ENCODE results near the gene SAP30BP. TPM values are rescaled to one million over a fixed set of nuclear protein-coding genes. Genes with fewer than 3 reads are reported as not detected.

SAP30BP gene
- total and polyA plus RNA-seq, 2 of the 13 experiments (the other 11 are each of a cell fraction or from before 2014, with no cell fraction given): 67.7 to 99.4 TPM

GRCh38 chr17:75652934-75653549 lies 14.1 kb upstream of the SAP30BP start (continued):
- no peak for TF ChIP-seq ZNF446 (CRISPR knock-in tag; IDR thresholded peaks at IDR 0.05)
- TF ChIP-seq, protein P1, sequence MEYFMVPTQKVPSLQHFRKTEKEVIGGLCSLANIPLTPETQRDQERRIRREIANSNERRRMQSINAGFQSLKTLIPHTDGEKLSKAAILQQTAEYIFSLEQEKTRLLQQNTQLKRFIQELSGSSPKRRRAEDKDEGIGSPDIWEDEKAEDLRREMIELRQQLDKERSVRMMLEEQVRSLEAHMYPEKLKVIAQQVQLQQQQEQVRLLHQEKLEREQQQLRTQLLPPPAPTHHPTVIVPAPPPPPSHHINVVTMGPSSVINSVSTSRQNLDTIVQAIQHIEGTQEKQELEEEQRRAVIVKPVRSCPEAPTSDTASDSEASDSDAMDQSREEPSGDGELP (IDR thresholded peaks at IDR 0.05; ENCODE audit: borderline replicate concordance, low read depth): peak; percentile 55; the same call in 1 of the 2 replicates
- no peak for TF ChIP-seq ZBTB21 (CRISPR knock-in tag; IDR thresholded peaks at IDR 0.05)
- no peak for TF ChIP-seq HIVEP1 (CRISPR knock-in tag; IDR thresholded peaks at IDR 0.05)
- no peak for TF ChIP-seq ZNF282 (IDR thresholded peaks at IDR 0.05; ENCODE audit: partially characterized antibody)
- peak; percentile 90 for TF ChIP-seq CTCF (CRISPR knock-in tag; IDR thresholded peaks at IDR 0.05)
- TF ChIP-seq E2F2 (CRISPR knock-in tag; IDR thresholded peaks at IDR 0.05; ENCODE audit: borderline replicate concordance): no peak
- no peak for TF ChIP-seq EZH2 (conservative IDR thresholded peaks at IDR 0.05; ENCODE audit: low read depth, low read length)
- TF ChIP-seq MAZ (IDR thresholded peaks at IDR 0.05; ENCODE audit: borderline replicate concordance, low read depth, low read length): no peak
- TF ChIP-seq MAZ (CRISPR knock-in tag; IDR thresholded peaks at IDR 0.05; ENCODE audit: low read depth): no peak
- TF ChIP-seq RCOR2 (CRISPR knock-in tag; IDR thresholded peaks at IDR 0.05): no peak
- TF ChIP-seq JDP2 (CRISPR knock-in tag; IDR thresholded peaks at IDR 0.05; ENCODE audit: borderline replicate concordance): no peak
- TF ChIP-seq, protein P2, sequence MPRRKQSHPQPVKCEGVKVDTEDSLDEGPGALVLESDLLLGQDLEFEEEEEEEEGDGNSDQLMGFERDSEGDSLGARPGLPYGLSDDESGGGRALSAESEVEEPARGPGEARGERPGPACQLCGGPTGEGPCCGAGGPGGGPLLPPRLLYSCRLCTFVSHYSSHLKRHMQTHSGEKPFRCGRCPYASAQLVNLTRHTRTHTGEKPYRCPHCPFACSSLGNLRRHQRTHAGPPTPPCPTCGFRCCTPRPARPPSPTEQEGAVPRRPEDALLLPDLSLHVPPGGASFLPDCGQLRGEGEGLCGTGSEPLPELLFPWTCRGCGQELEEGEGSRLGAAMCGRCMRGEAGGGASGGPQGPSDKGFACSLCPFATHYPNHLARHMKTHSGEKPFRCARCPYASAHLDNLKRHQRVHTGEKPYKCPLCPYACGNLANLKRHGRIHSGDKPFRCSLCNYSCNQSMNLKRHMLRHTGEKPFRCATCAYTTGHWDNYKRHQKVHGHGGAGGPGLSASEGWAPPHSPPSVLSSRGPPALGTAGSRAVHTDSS (CRISPR knock-in tag; conservative IDR thresholded peaks at IDR 0.05): no peak
- no peak for TF ChIP-seq ZNF281 (CRISPR knock-in tag; IDR thresholded peaks at IDR 0.05; ENCODE audit: borderline replicate concordance)
